Retina (tissue), 1 donor: ENCODE measurements around the gene SGIP1.

Source experiments
- DNase-seq: peaks from one replicate; pipeline ENCODE4 v3.0.0-alpha.2; 2016

Gene SGIP1

DNA sequence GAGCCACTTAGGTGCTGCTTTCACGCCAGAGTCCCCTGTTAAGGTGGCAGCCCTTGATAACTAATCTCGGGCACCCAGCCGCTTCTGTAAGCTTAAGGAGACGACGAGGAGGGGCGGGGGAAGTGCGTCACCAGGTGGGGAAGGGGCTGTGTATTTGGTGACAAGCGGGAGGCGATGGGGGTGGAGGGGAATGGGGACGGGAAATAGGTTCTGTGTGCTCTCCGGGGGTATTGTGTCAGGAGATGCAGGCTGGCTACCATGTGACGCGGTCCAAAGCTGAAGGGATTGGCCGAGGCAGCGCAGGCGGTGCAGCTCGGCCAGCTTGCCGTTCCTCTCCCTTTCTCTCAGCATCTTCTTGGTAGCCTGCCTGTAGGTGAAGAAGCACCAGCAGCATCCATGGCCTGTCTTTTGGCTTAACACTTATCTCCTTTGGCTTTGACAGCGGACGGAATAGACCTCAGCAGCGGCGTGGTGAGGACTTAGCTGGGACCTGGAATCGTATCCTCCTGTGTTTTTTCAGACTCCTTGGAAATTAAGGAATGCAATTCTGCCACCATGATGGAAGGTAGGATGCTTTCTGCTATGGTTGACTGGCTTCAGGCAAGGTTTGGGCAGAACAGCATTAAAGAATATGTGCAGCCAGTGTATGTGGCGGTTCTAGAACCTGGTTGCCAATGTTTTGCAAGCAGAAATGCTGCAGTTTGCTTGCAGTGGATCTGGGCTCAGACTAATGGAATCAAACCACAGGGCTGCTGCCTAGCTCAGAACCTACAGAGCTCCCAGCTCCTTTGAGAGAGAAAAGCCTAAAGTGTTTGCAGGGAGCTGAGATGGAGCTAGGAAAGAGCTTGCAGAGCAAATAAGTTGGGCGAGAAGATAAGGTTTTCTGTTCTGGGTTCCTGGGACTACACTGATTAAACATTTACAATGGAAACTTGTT lies at the start of gene SGIP1:
TSS of gene SGIP1 (plus strand) at position 350 of the 937 bp plus-strand sequence. CDS start at position 556, 206 bp downstream.
- peak; percentile 89 for DNase-seq

DNA sequence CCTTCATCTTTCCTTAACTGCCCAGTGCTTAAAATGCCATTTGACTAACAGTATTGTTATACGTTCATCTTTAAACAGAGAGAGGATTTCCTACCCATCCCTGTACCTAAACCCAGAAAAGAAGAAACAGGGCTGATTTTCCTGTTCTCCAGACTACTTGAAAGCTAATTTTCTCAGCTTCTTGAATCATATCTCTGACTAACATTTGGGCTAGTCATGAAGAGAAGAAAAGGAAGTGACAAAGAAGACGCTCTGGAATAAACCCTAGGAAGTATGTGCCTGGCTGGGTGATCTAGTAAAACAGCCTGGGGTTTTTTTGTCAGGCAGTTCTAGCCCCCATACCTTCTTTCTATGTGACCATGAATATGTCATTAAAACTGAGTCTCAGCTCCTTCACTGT lies 44.8 kb upstream of the SGIP1 start:
- no peak for DNase-seq

- no peak for DNase-seq
Measured at GRCh38 chr1:66489972-66490601, 43.9 kb upstream of the SGIP1 start.

GRCh38 chr1:66490816-66491215 lies 43.1 kb upstream of the SGIP1 start:
- DNase-seq = no peak

DNA sequence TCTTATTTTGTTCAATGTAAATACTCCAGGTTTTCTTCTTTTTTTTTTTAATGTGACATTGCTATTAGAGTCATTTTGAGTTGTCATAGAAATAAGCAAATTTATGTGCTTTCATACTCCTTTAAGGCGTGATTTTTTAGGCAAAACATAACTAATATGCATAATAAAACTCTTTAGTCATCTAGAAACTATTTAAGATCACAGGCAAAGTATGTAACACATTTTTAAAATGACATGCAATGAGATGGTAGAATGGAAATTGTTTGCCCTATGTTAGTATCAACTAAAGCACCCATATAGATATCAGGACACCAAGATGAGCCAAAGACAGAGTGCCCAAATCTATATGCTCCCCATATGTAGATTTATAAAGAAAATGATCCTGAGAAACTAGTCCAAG lies 41.5 kb upstream of the SGIP1 start:
- DNase-seq = no peak

DNA sequence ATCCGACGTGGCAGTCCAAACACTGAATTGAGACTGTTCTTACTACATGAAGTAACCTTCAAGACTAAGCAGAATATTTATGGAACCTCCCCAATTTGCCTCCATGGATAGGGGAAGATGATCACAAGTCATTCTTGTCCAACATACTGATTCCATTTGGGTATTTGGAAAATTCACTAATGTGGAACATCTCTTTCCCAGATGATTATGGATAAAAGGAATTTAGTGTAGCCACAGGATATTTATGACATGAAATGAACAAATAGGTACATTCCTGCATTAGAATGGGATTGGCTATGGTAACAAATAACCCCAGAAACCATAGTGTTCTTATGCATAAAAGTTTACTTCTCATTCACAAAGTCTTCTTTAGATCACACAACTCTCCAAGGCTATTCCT lies 40.2 kb upstream of the SGIP1 start:
- DNase-seq = no peak

DNA sequence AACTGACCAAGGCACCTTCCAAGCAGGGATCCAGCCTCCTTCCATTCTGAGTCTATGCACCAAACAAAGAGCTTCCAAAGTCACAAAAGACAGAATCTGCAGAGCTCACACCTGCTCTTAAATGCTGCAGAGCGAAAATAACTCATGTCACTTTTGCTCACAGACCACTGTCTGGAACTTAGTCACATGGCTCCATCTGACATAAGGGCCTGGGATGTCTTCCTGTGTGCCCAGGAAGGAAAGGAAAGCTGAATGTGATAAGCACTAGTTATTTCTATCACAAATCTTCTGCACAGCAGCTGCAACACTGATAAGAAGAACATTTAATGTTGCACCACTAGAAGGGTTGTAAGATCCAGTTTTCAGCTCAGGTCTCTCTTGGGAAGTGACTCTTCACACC lies 39.5 kb upstream of the SGIP1 start:
- DNase-seq = no peak

- no peak for DNase-seq
Measured at GRCh38 chr1:66495495-66495894, 38.5 kb upstream of the SGIP1 start.

DNA sequence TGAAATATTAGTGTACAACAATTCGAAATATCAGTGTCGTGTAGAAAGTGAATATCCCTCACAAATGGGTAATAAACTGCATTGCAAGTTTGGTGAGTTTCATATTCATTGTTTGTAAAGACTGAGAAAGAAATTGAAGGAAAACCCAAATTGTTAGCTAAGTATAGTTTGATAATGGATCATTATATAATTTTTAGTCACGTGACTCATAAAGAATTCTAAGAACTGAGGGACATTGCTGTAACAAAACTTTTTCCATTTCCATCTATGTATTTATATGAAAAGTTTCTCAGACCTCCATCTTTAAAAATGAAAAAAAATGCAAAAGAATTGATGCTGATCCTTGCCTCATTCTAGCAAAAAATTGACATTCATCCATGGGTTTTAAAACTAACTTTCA lies 36.0 kb upstream of the SGIP1 start:
- DNase-seq = no peak

- no peak for DNase-seq
Measured at GRCh38 chr1:66500301-66500700, 33.7 kb upstream of the SGIP1 start.

DNA sequence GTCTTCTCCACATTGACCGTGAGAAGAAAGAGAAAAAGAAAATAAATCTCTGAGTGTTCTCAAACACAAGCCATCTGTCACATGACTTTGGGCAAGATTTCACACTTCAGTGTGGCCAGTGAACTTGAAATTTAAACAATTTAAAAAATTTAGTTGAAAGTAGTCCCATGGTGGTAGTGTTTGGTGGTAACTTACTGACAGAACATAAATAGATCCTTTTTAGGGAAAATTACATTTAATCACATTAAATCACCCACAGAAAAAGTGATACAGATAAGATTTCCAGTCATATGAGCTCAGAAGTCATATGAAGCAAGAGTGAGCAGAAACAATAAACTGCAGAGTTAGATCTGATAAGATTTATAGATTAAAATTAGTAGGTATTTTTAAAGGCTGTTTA lies 31.9 kb upstream of the SGIP1 start:
- DNase-seq = no peak

GRCh38 chr1:66503841-66504470 lies 30.0 kb upstream of the SGIP1 start:
- DNase-seq = peak; percentile 29

DNA sequence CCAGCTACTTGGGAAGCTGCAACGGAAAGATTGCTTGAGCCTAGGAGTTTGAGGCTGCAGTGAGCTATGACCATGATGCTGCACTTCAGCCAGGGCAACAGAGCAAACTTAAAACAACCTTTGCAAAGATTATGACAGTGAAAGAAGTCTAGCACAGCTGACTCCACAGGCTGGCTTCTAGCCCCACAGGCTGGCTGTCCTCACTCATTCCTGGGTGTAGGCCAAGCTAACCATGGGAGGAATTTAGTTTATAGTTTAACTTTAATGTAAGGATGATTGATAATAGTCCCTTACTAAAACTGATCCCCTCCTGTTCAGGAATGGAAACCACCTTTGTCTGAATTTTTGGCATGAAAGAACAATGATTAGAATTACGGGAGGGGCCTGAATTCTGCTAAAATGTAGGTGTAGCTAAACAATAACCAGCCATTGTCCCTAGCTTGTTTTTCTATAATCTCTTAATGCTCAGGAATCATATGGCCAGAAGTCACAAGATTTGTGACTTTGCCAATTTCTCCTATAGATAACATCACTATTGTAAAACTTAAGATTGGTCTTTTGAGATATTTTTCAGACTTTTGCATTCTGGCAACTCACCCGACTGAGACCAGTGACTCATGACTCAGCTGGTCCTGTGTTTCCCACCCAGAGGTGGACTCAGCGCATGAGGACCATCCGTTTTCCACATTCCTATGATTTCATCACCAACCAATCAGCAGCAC lies 28.1 kb upstream of the SGIP1 start:
- DNase-seq = no peak

DNA sequence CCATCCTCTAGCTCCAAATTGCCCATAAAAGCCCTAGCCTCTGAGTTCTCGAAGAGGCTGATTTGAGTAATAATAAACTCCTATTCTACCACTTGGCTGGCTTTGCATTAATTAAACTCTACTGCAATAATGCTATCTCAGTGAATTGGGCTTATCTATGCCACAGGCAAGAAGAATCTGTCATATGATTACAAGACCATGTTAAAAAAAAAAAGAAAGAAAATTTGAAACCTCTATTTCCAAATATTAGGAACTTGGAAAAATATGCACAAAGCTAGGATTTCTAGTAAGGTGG lies 27.6 kb upstream of the SGIP1 start:
- DNase-seq = no peak

DNA sequence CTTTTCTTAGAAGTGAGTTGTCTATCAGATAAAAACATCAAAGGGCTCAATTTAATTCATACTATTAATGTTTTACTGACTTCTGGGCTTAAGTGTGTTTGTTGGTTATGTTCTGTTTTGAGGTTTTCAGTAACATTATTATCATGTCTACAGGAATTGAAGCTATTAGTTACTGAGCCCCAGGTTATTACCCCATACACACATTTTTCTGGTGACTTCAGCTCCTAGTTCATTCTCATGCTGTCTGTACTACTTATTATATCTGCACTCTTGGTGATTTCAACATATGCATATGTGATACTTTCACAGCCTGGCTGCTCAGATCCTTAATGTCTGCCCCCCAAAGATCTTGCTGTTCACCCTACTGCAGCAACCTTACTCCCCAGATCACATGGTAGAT lies 27.0 kb upstream of the SGIP1 start:
- no peak for DNase-seq

DNA sequence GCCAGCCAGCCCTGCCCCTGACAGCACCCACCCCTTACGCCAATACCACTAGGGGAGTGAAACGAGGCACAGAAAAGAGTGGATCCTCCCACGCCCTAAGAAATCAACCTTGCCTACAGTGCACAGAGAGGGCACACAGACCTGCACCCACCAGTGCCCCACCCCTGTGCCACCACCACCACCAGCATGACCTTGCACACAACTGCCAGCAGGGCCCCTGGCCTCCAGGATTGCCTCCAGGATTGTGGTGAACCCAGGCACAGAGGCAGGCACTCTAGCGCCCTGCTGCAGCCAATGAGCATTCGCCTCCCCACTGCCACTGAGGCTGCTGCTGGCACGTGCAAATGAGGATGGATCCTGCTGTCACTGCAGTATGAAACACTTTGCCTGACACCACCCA lies 23.5 kb upstream of the SGIP1 start:
- DNase-seq = no peak

DNA sequence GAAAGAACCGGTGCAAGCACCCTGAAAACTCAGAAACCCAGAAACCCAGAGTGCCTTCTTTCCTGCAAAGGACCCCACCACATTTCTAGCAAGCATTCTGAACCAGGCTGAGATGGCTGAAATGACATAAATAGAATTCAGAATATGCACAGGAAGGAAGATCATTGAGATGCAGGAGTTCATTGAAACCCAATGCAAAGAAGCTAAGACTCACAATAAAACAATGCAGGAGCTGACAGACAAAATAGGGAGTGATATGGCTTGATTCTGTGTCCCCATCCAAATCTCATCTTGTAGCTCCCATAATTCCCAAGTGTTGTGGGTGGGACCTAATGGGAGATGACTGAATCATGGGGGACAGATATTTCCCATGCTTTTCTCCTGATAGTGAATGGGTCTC lies 22.8 kb upstream of the SGIP1 start:
- no peak for DNase-seq

- DNase-seq = no peak
Measured at GRCh38 chr1:66517959-66518358, 16.0 kb upstream of the SGIP1 start.

DNA sequence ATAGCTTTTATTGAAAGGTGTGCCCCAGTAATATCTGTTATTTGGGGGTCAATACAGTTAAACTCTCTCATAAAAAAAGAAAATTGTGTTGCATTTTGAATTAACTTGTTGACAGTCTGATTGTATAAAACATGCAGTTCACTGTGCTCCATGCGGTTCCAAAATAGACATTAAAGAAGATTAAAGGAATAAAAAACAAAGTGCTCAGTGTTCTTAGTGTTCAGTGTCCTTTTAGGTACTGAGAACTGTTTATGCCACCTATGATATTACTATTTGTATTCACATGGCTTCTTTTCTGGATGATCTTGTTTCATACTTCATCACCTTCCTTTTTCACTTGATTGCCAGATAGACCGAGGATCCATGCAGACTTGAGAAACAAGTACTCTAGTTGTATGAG lies 15.3 kb upstream of the SGIP1 start:
- DNase-seq = no peak

DNA sequence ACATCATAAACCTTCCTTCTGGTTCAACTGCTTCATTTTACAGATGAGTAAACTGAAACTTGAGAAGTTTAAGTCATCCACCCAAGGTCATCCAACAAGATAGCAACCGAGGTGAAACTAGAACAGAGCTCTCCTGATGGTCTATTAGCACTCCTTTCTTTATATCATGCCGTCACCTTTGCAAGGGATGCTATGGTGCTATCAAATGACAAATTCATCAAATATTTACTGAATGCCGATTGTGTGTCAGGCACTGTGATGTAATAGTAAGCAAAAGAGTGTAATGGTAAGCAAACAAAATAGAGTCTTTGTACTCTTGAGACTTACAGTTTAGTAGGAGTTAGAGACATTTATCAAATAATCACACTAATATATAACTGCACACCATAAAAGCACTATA lies 14.0 kb upstream of the SGIP1 start:
- no peak for DNase-seq

- DNase-seq = no peak
Measured at GRCh38 chr1:66520655-66521054, 13.3 kb upstream of the SGIP1 start.

DNA sequence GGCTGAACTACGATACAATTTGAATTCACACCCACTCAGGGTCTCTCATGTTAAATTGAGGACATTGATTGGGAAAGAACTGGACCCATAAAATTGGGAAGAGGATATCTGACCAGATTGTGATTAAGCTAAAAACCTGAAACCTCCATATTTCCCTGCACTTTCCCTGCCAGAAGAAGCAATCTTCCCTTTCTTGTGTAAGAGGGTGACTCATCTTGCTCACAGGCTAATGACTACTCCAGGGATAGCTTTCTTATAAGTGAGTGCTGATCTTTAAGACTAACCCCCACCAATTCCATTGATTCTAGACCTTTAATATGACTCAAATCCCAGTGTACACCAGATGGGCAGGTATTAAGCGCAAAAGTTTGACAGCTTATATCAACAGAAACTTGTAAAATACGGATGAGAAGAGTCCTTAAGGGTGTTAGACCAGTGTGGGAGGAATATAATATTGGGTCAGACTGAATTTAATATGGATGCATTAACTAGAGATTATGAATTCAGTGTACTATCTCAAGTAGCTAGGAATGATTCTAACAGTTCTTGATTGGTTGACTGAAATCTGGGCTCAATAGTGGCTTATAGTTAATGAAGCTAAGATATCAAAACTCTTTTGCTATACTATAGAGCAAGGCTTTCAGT lies 12.1 kb upstream of the SGIP1 start:
- no peak for DNase-seq

DNA sequence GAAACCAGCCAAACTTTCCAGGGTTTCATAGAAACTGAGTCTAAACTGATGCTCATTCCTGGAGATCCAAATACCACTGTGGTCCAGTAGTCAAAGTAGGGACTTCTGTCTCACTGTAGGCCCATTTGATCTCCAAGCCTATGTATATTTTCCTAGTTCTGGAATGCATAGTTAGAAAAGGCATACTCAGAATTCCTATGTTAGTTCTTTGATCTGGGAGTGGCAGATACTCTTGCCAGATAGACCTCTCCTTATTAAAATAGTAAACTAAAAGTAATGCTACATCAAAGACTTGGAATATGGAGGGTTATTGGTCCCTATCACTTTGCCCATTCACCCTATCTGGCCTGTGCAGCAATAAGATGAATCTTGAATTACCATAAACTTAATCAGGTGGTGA lies 10.4 kb upstream of the SGIP1 start:
- DNase-seq = no peak
